Fibroblast of lung (primary cell): Measurements from ENCODE around the gene SNAP47. TPM values are rescaled to one million over a fixed set of nuclear protein-coding genes. Genes with fewer than 3 reads are reported as not detected.

ENCODE experiments used
- DNase-seq, 2 donors: peaks; one replicate each; pipeline versions ENCODE4 v3.0.0 to v3.0.0-alpha.2; 2010; ENCODE audit warnings: low read depth in 2 of 2
- H2AFZ ChIP-seq: 2 replicates; pipeline ENCODE4 v1.5.1; 2012; ENCODE audit warnings: low read length, control low read depth, inconsistent platforms
- H3K27ac ChIP-seq: 2 replicates; pipeline ENCODE4 v1.5.1; 2011; ENCODE audit warnings: low read length, control low read depth; ENCODE audit not compliant: insufficient read depth
- H3K27me3 ChIP-seq: 2 replicates; pipeline ENCODE4 v1.5.1; 2011; ENCODE audit warnings: mild to moderate bottlenecking, low read length; ENCODE audit not compliant: control insufficient read depth, insufficient read depth
- H3K36me3 ChIP-seq: 2 replicates; pipeline ENCODE4 v1.5.1; 2011; ENCODE audit warnings: low read length; ENCODE audit not compliant: control insufficient read depth, insufficient read depth
- H3K4me1 ChIP-seq: 2 replicates; pipeline ENCODE4 v1.5.1; 2011; ENCODE audit warnings: low read length; ENCODE audit not compliant: control insufficient read depth, insufficient read depth; ENCODE audit errors: extremely low read depth
- H3K4me2 ChIP-seq: 2 replicates; pipeline ENCODE4 v1.5.1; 2011; ENCODE audit warnings: low read length, control low read depth; ENCODE audit not compliant: insufficient read depth; ENCODE audit errors: extremely low read depth
- H3K4me3 ChIP-seq, 4 experiments: fragments of 200-600 bp in 1 of 4; sonication (generic) in 1 of 4; replicated peaks in 1 of 4; 2 replicates each; pipeline ENCODE4 v1.5.1; 2011 to 2016; ENCODE audit warnings: low read length in 4 of 4, low read depth in 3 of 4, mild to moderate bottlenecking in 3 of 4, control low read depth in 2 of 4, inconsistent platforms in 1 of 4, mixed read lengths in 1 of 4; ENCODE audit not compliant: insufficient read depth in 1 of 4; ENCODE audit errors: control extremely low read depth in 1 of 4
- H3K79me2 ChIP-seq: 2 replicates; pipeline ENCODE4 v1.5.1; 2012; ENCODE audit warnings: mild to moderate bottlenecking, low read length, inconsistent platforms; ENCODE audit not compliant: control insufficient read depth, insufficient read depth
- H3K9ac ChIP-seq: 2 replicates; pipeline ENCODE4 v1.5.1; 2011; ENCODE audit warnings: mild to moderate bottlenecking, low read length, control low read depth; ENCODE audit not compliant: insufficient read depth
- H3K9me3 ChIP-seq: 2 replicates; pipeline ENCODE4 v1.5.1; 2012; ENCODE audit warnings: low read depth, low read length; ENCODE audit not compliant: control insufficient read depth, insufficient read depth
- H4K20me1 ChIP-seq: 2 replicates; pipeline ENCODE4 v1.5.1; 2011; ENCODE audit warnings: low read length; ENCODE audit not compliant: control insufficient read depth, insufficient read depth; ENCODE audit errors: extremely low read depth
- CTCF ChIP-seq, 2 donors: IDR thresholded peaks in 1 of 2; conservative IDR thresholded peaks in 1 of 2; 1 replicate in 1 of 2; 2 replicates in 1 of 2; pipeline ENCODE4 v1.5.1; 2011 to 2012; ENCODE audit warnings: low read length in 2 of 2, control low read depth in 1 of 2, inconsistent platforms in 1 of 2, low read depth in 1 of 2, mild to moderate bottlenecking in 1 of 2
- EZH2 ChIP-seq: IDR thresholded peaks from 2 replicates; pipeline ENCODE4 v1.5.1; 2012; ENCODE audit warnings: low read length, control low read depth, mild to moderate bottlenecking; ENCODE audit errors: missing control alignments
- polyA plus RNA-seq, 2 donors: library from polyadenylated mRNA; depleted of rRNA in 1 of 2; stranded (reverse) in 1 of 2; unstranded in 1 of 2; fragments of >200 nt; gene quantifications; 2 replicates each; pipeline ENCODE4 v1.2.1, GENCODE V29; 2011 to 2012; ENCODE audit warnings: missing spikeins in 1 of 2
- total RNA-seq: library from RNA; depleted of rRNA; stranded (reverse); fragments of >200 nt; gene quantifications from 2 replicates; pipeline ENCODE4 v1.2.1, GENCODE V29; 2014

Gene SNAP47
- total and polyA plus RNA-seq, 2 donors (not counting 1 experiment from before 2014, with no cell fraction given), result 32.4 to 66.9 TPM

GRCh38 chr1:227798078-227798802 is 63.0 kb downstream of the SNAP47 start:
- H3K79me2 ChIP-seq, result no peaks in the 10 kb centered on the region
- DNase-seq, result no peak
- H3K9ac ChIP-seq, result no peak overlapping the region
- no peak overlapping the region for H3K4me2 ChIP-seq
- H3K4me3 ChIP-seq, result no peak overlapping the region
- H3K9me3 ChIP-seq, result no peaks in the 10 kb centered on the region
- H3K27ac ChIP-seq, result no peak overlapping the region
- peaks cover 3% of the 10 kb centered on the region for H3K27me3 ChIP-seq
- TF ChIP-seq EZH2 (no peak), CTCF (conservative IDR thresholded peaks at IDR 0.05 in 1 of 2, IDR thresholded peaks at IDR 0.05 in 1 of 2; ENCODE audit: low read depth in 1 of 2, low read length in 2 of 2) (no peak)
- H4K20me1 ChIP-seq, result no peaks in the 10 kb centered on the region
- H2AFZ ChIP-seq, result no peak overlapping the region
- H3K36me3 ChIP-seq, result no peaks in the 10 kb centered on the region
- H3K4me1 ChIP-seq, result peaks cover 13% of the 10 kb centered on the region

- Histone ChIP-seq H3K27me3 (peaks cover 3% of the 10 kb centered on the region), H3K27ac (no peak overlapping the region), H3K4me2 (no peak overlapping the region), H3K9me3 (no peaks in the 10 kb centered on the region), H3K79me2 (no peaks in the 10 kb centered on the region), H4K20me1 (no peaks in the 10 kb centered on the region), H3K9ac (no peak overlapping the region), H2AFZ (no peak overlapping the region), H3K36me3 (no peaks in the 10 kb centered on the region), H3K4me1 (peaks cover 2% of the 10 kb centered on the region), H3K4me3 (no peak overlapping the region)
- no peak for TF ChIP-seq EZH2
- no peak for TF ChIP-seq CTCF (conservative IDR thresholded peaks at IDR 0.05 in 1 of 2, IDR thresholded peaks at IDR 0.05 in 1 of 2; ENCODE audit: low read depth in 1 of 2, low read length in 2 of 2)
- no peak for DNase-seq
Observed at GRCh38 chr1:227799756-227800155, 64.5 kb downstream of the SNAP47 start.

GRCh38 chr1:227803933-227804332 is 68.7 kb downstream of the SNAP47 start:
- no peak for DNase-seq
- Histone ChIP-seq H3K9me3 (no peaks in the 10 kb centered on the region), H3K36me3 (no peaks in the 10 kb centered on the region), H3K4me3 (no peak overlapping the region), H3K4me2 (no peak overlapping the region), H4K20me1 (no peaks in the 10 kb centered on the region), H2AFZ (no peak overlapping the region), H3K27ac (no peak overlapping the region), H3K79me2 (no peaks in the 10 kb centered on the region), H3K27me3 (no peaks in the 10 kb centered on the region), H3K9ac (no peak overlapping the region), H3K4me1 (no peaks in the 10 kb centered on the region)
- TF ChIP-seq CTCF (conservative IDR thresholded peaks at IDR 0.05 in 1 of 2, IDR thresholded peaks at IDR 0.05 in 1 of 2; ENCODE audit: low read depth in 1 of 2, low read length in 2 of 2) (no peak), EZH2 (no peak)
